ENCODE measurements around the gene PRSS27.

The PRSS27 gene

GRCh38 chr16:2719328-2720063 lies 528 bp downstream of the PRSS27 start:
- H3K4me2 ChIP-seq (ENCODE audit: low read depth, low read length, poor library complexity, severe bottlenecking) = peak overlapping the region; percentile 56
- H3K36me3 ChIP-seq (ENCODE audit: insufficient read depth, low read length) = no peaks in the 10 kb centered on the region
- peaks cover 25% of the 10 kb centered on the region for H3K4me1 ChIP-seq (ENCODE audit: insufficient read depth, low read length, poor library complexity, severe bottlenecking)
- no peaks in the 10 kb centered on the region for H3K27me3 ChIP-seq (ENCODE audit: insufficient read depth, low read length, poor library complexity, severe bottlenecking)
- no peaks in the 10 kb centered on the region for H3K9me2 ChIP-seq (replicated peaks; ENCODE audit: low read depth, low read length)
- no peak overlapping the region for H2AFZ ChIP-seq (ENCODE audit: low read length)
- H3K79me2 ChIP-seq (ENCODE audit: insufficient read depth, low read length) = no peaks in the 10 kb centered on the region
- no peaks in the 10 kb centered on the region for H3F3A ChIP-seq (ENCODE audit: low read depth)
- no peaks in the 10 kb centered on the region for H4K20me1 ChIP-seq (ENCODE audit: insufficient read depth, low read length, poor library complexity, severe bottlenecking)
- no peaks in the 10 kb centered on the region for H3K9me3 ChIP-seq (ENCODE audit: insufficient read depth, low read depth, low read length)
- H3K4me3 ChIP-seq (ENCODE audit: low read length, poor library complexity, severe bottlenecking) = peak overlapping the region; percentile 74
- no peak for TF ChIP-seq EZH2phosphoT487 (IDR thresholded peaks at IDR 0.05; ENCODE audit: borderline replicate concordance)
- TF ChIP-seq, protein P1, sequence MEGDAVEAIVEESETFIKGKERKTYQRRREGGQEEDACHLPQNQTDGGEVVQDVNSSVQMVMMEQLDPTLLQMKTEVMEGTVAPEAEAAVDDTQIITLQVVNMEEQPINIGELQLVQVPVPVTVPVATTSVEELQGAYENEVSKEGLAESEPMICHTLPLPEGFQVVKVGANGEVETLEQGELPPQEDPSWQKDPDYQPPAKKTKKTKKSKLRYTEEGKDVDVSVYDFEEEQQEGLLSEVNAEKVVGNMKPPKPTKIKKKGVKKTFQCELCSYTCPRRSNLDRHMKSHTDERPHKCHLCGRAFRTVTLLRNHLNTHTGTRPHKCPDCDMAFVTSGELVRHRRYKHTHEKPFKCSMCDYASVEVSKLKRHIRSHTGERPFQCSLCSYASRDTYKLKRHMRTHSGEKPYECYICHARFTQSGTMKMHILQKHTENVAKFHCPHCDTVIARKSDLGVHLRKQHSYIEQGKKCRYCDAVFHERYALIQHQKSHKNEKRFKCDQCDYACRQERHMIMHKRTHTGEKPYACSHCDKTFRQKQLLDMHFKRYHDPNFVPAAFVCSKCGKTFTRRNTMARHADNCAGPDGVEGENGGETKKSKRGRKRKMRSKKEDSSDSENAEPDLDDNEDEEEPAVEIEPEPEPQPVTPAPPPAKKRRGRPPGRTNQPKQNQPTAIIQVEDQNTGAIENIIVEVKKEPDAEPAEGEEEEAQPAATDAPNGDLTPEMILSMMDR (conservative IDR thresholded peaks at IDR 0.05; ENCODE audit: low read length) = no peak
- peak overlapping the region; percentile 17 for H3K9ac ChIP-seq (ENCODE audit: low read depth, low read length, poor library complexity, severe bottlenecking)

DNA sequence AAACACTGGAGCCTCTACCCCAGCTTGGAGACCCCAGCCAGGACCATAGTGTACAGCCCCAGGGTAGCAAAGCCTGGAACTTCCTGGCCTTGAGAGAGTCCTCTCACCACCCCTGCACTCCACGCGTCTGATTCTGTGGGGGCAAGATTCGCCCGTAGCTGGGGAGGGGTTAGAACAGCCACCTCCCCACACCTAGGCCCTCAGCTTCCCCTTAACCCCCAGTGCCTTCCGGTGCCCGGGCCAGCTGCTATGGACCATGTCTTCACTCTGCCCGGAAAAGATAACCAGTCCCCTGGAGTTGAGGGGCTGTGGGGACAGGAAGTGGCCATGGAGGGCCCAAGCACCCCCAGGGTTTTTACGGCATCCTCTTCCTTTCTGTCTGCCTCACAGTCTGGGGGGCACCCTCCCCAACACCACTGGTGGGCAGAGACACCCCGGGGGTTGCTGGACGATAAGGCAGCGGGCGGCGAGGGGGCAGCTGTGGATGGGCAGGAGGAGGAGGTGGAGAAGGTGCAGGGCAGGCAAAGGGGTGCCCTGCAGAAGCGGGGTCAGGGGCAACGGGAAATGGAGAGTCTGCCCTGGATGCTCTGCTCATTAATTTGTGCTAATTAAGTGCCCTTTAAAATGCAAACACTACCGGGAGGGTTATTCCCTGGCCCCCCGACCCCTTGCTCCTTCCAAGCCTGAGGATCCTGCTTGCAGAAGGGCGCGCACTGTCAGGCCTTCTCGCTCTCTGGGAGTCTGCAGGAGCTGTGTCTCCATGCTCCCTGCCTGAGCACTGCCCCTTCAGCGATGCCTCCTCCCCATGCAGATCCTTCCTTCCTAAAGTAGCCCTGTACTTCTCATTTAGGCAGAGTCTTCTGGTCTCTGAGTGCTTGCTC lies 2.4 kb downstream of the PRSS27 start:
- H3K9me3 ChIP-seq (ENCODE audit: insufficient read depth, low read depth, low read length) = no peaks in the 10 kb centered on the region
- peak overlapping the region; percentile 69 for H3K4me3 ChIP-seq (ENCODE audit: low read length, poor library complexity, severe bottlenecking)
- H3K9ac ChIP-seq (ENCODE audit: low read depth, low read length, poor library complexity, severe bottlenecking) = peak overlapping the region; percentile 69
- no peaks in the 10 kb centered on the region for H3K36me3 ChIP-seq (ENCODE audit: insufficient read depth, low read length)
- TF ChIP-seq EZH2phosphoT487 (IDR thresholded peaks at IDR 0.05; ENCODE audit: borderline replicate concordance) = no peak
- H2AFZ ChIP-seq (ENCODE audit: low read length) = peak overlapping the region; percentile 27; the same call in 1 of the 2 replicates
- H3K4me2 ChIP-seq (ENCODE audit: low read depth, low read length, poor library complexity, severe bottlenecking) = peak overlapping the region; percentile 75
- no peaks in the 10 kb centered on the region for H4K20me1 ChIP-seq (ENCODE audit: insufficient read depth, low read length, poor library complexity, severe bottlenecking)
- H3K9me2 ChIP-seq (replicated peaks; ENCODE audit: low read depth, low read length) = no peaks in the 10 kb centered on the region
- no peaks in the 10 kb centered on the region for H3F3A ChIP-seq (ENCODE audit: low read depth)
- no peaks in the 10 kb centered on the region for H3K79me2 ChIP-seq (ENCODE audit: insufficient read depth, low read length)
- no peaks in the 10 kb centered on the region for H3K27me3 ChIP-seq (ENCODE audit: insufficient read depth, low read length, poor library complexity, severe bottlenecking)
- H3K4me1 ChIP-seq (ENCODE audit: insufficient read depth, low read length, poor library complexity, severe bottlenecking) = peaks cover 25% of the 10 kb centered on the region

DNA sequence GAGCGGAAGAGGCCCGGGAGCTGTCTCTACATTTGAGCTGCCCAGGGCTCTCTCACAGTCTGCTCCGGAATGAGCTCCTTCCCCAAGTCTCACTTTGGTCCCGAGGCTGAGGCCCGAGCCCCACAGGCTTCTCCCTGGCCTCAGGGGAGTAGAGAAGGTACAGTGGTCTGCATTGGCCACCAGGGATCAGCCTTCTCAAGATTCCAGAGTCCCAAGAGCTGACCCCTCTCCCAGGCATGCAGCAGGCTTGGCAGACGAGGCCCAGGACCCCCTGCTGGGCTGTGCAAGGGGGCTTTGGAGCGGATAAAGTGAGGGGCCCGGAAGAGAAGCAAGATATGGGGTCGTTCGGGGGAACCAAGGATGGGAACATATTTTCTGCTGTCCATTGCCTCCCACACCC lies 3.1 kb downstream of the PRSS27 start:
- Histone ChIP-seq H3K4me1 (ENCODE audit: insufficient read depth, low read length, poor library complexity, severe bottlenecking) (peaks cover 25% of the 10 kb centered on the region), H3K36me3 (ENCODE audit: insufficient read depth, low read length) (no peaks in the 10 kb centered on the region), H4K20me1 (ENCODE audit: insufficient read depth, low read length, poor library complexity, severe bottlenecking) (no peaks in the 10 kb centered on the region), H3K79me2 (ENCODE audit: insufficient read depth, low read length) (no peaks in the 10 kb centered on the region), H3K4me2 (ENCODE audit: low read depth, low read length, poor library complexity, severe bottlenecking) (peak overlapping the region; percentile 75), H3K27me3 (ENCODE audit: insufficient read depth, low read length, poor library complexity, severe bottlenecking) (no peaks in the 10 kb centered on the region), H3K4me3 (ENCODE audit: low read length, poor library complexity, severe bottlenecking) (peak overlapping the region; percentile 69), H3K9ac (ENCODE audit: low read depth, low read length, poor library complexity, severe bottlenecking) (peak overlapping the region; percentile 69), H3K9me2 (replicated peaks; ENCODE audit: low read depth, low read length) (no peaks in the 10 kb centered on the region), H3F3A (ENCODE audit: low read depth) (no peaks in the 10 kb centered on the region), H2AFZ (ENCODE audit: low read length) (no peak overlapping the region), H3K9me3 (ENCODE audit: insufficient read depth, low read depth, low read length) (no peaks in the 10 kb centered on the region)
- TF ChIP-seq, protein P1 (conservative IDR thresholded peaks at IDR 0.05; ENCODE audit: low read length) = no peak
- no peak for TF ChIP-seq EZH2phosphoT487 (IDR thresholded peaks at IDR 0.05; ENCODE audit: borderline replicate concordance)

Measured in Loucy (cell line).